Panc1 (cell line): Measurements from ENCODE around the gene FAM240B. TPM values are rescaled to one million over a fixed set of nuclear protein-coding genes. Genes with fewer than 3 reads are reported as not detected.
A peak's percentile ranks its signal among the peaks of the same experiment; 100 is the strongest.

Experiments used
- ATAC-seq: fragments of 200-7000 bp; cut with Tn5 transposase; 2 replicates; pipeline ENCODE4 v1.9.1; 2020; ENCODE audit warnings: mild to moderate bottlenecking, moderate library complexity
- BruUV-seq: library from RNA; stranded (reverse); fragments of 400-500 nt; replicated peaks from 2 replicates; lab custom pipeline; 2021; lab: Mats Ljungman, UMichigan
- CTCF ChIA-PET: fragments of 300-600 bp; sonication (Branson Sonifier 250); formaldehyde crosslinking; loops from one replicate; lab custom pipeline; 2022; ENCODE audit warnings: antibody characterized with exemption; lab: Charles Lee
- POLR2A ChIA-PET: fragments of 300-600 bp; sonication (Branson Sonifier 250); formaldehyde crosslinking; loops from one replicate; lab custom pipeline; 2022; ENCODE audit warnings: antibody characterized with exemption; lab: Charles Lee
- DNase-seq: peaks from one replicate; pipeline ENCODE4 v3.0.0-alpha.2; 2010; ENCODE audit warnings: low read depth, low spot score
- H3K27ac ChIP-seq: 2 replicates; pipeline ENCODE4 v1.5.1; 2011; ENCODE audit warnings: mild to moderate bottlenecking, low read length, inconsistent platforms
- H3K27me3 ChIP-seq: fragments of 200-500 bp; sonication (Bioruptor generic); 2 replicates; pipeline ENCODE4 v1.6.0; 2014; ENCODE audit warnings: low read length, inconsistent platforms; ENCODE audit not compliant: control insufficient read depth, insufficient read depth
- H3K36me3 ChIP-seq: fragments of 200-500 bp; sonication (Bioruptor generic); 2 replicates; pipeline ENCODE4 v1.5.1; 2014; ENCODE audit warnings: inconsistent platforms, mild to moderate bottlenecking, low read length, moderate library complexity; ENCODE audit not compliant: control insufficient read depth, insufficient read depth
- H3K4me1 ChIP-seq: 2 replicates; pipeline ENCODE4 v1.5.1; 2011; ENCODE audit warnings: inconsistent platforms, mild to moderate bottlenecking, low read length, moderate library complexity; ENCODE audit not compliant: control insufficient read depth, insufficient read depth
- H3K4me3 ChIP-seq, 2 experiments: 2 replicates each; pipeline ENCODE4 v1.5.1; 2011 to 2012; ENCODE audit warnings: low read depth in 2 of 2, low read length in 2 of 2, mild to moderate bottlenecking in 2 of 2, inconsistent platforms in 1 of 2, moderate library complexity in 1 of 2
- H3K9me3 ChIP-seq: fragments of 200-500 bp; sonication (Bioruptor generic); 2 replicates; pipeline ENCODE4 v1.5.1; 2014; ENCODE audit warnings: low read depth, mild to moderate bottlenecking, inconsistent platforms, low read length, moderate library complexity; ENCODE audit not compliant: control insufficient read depth, insufficient read depth
- POLR2AphosphoS5 ChIP-seq: IDR thresholded peaks from 2 replicates; pipeline ENCODE4 v1.6.1; 2012; ENCODE audit warnings: mild to moderate bottlenecking, low read depth, low read length, moderate library complexity
- SIN3A ChIP-seq: IDR thresholded peaks from 2 replicates; pipeline ENCODE4 v1.6.1; 2012; ENCODE audit warnings: low read depth, mild to moderate bottlenecking, low read length, moderate library complexity, borderline replicate concordance; ENCODE audit not compliant: insufficient read depth
- TCF7L2 ChIP-seq: IDR thresholded peaks from 2 replicates; pipeline ENCODE4 v1.6.1; 2011; ENCODE audit warnings: mild to moderate bottlenecking, low read depth, low read length, inconsistent platforms
- in situ Hi-C: cut with HindIII; loops from 2 replicates; pipeline ENCODE4 v1.10.0; 2016; ENCODE audit warnings: low sequenced_read_pairs, low pct_unique_long_range_greater_than_20kb
- intact Hi-C: fragments of 100-400 bp; cut with micrococcal nuclease; formaldehyde crosslinking; loops from one replicate; pipeline ENCODE4 v1.10.0; 2022; ENCODE audit not compliant: unreplicated experiment
- total RNA-seq: library from RNA; stranded (reverse); gene quantifications from one replicate; pipeline ENCODE4 v1.2.1, GENCODE V29; 2021; ENCODE audit not compliant: unreplicated experiment
- TF ChIP-seq, protein P1 (sequence below): fragments of 450-650 bp; IDR thresholded peaks from 2 replicates; pipeline ENCODE4 v1.5.1; 2017; ENCODE audit warnings: mild to moderate bottlenecking
- TF ChIP-seq, protein P2 (sequence below), 2 experiments: IDR thresholded peaks; 2 replicates each; pipeline ENCODE4 v1.6.1; 2011 to 2012; ENCODE audit warnings: low read depth in 2 of 2, control low read depth in 1 of 2, low read length in 1 of 2, mild to moderate bottlenecking in 1 of 2, moderate library complexity in 1 of 2; ENCODE audit not compliant: insufficient read depth in 1 of 2

Gene FAM240B
- total RNA-seq, 1 experiment from 2014 or later: not detected

DNA sequence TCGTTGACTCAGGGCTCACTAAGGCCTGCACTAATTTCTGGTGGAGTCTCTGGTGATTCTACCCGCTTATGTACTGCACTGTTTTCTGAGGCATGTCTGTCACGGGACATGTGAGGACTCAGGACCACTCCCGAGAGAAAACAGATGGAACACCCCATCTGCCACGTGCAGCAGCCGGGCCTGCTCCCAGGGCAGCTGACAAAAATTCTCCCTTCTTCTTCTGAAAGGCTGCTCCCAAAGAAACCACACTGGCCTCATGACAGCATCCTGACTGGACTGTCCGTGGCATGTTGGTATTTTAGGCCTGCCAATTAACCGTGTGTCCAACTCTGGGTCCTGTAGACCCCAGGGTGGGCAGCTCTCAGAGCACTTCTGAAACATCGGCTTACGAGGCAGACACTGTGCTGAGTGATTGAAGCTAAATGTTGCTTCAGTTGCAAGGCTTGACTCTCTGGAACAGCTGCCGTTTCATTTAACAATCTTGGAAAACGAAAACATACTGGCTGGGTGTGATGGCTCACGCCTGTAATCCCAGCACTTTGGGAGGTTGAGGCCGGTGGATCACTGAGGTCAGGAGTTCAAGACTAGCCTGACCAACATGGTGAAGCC is 39.0 kb downstream of the FAM240B start:
- ChIA-PET POLR2A (no interaction called here), CTCF (no interaction called here)
- H3K4me3 ChIP-seq: no peak overlapping the region
- TF ChIP-seq, protein P1, sequence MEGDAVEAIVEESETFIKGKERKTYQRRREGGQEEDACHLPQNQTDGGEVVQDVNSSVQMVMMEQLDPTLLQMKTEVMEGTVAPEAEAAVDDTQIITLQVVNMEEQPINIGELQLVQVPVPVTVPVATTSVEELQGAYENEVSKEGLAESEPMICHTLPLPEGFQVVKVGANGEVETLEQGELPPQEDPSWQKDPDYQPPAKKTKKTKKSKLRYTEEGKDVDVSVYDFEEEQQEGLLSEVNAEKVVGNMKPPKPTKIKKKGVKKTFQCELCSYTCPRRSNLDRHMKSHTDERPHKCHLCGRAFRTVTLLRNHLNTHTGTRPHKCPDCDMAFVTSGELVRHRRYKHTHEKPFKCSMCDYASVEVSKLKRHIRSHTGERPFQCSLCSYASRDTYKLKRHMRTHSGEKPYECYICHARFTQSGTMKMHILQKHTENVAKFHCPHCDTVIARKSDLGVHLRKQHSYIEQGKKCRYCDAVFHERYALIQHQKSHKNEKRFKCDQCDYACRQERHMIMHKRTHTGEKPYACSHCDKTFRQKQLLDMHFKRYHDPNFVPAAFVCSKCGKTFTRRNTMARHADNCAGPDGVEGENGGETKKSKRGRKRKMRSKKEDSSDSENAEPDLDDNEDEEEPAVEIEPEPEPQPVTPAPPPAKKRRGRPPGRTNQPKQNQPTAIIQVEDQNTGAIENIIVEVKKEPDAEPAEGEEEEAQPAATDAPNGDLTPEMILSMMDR: no peak
- TF ChIP-seq POLR2AphosphoS5 (no peak), SIN3A (no peak), TCF7L2 (no peak)
- intact Hi-C loops (no loop called here), in situ Hi-C loops (no loop called here)
- ATAC-seq (no peak), DNase-seq (no peak)
- no TSS peak for BruUV-seq
- H3K4me1 ChIP-seq: peaks cover 7% of the 10 kb centered on the region
- H3K27me3 ChIP-seq: no peaks in the 10 kb centered on the region
- peak overlapping the region; percentile 51; the same call in 1 of the 2 replicates for H3K27ac ChIP-seq
- H3K9me3 ChIP-seq: no peaks in the 10 kb centered on the region
- no peaks in the 10 kb centered on the region for H3K36me3 ChIP-seq

DNA sequence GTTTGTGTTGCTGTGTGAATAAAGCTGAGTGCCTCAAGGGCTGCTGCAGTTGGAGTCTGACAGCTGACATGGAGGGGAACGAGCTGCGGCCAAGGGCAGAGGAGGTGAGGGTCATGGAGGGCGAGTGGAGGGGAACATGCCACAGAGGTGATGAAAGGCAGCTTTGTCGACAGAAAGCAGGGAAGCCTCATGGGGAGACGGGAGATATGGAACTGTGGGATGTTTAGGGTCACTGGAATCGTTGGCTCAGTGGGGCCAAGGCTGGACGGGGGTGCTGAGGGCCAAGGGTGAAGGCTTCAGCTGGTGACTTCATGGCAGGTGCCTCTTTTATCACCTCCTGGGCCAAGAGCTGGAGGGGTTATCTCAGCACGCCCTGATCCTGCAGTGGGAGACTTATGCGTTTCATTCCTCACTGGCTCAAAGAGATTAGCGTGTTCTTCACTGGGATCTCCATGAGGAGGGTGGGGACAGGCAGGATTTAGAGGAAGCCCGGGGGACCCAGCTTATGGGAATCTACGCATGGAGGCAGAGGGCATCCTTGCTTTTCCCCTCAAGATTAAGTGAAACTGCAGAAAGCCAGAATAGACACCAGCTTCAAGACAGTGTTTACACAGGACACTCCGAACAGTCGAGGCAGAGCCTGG is 42.2 kb downstream of the FAM240B start:
- peaks cover 10% of the 10 kb centered on the region for H3K4me1 ChIP-seq
- no peak overlapping the region for H3K27ac ChIP-seq
- ATAC-seq (no peak), DNase-seq (no peak)
- CTCF ChIA-PET: no interaction called here
- no TSS peak for BruUV-seq
- POLR2A ChIA-PET: no interaction called here
- no peak for TF ChIP-seq TCF7L2
- TF ChIP-seq, protein P1: no peak
- TF ChIP-seq POLR2AphosphoS5: no peak
- TF ChIP-seq, protein P2, sequence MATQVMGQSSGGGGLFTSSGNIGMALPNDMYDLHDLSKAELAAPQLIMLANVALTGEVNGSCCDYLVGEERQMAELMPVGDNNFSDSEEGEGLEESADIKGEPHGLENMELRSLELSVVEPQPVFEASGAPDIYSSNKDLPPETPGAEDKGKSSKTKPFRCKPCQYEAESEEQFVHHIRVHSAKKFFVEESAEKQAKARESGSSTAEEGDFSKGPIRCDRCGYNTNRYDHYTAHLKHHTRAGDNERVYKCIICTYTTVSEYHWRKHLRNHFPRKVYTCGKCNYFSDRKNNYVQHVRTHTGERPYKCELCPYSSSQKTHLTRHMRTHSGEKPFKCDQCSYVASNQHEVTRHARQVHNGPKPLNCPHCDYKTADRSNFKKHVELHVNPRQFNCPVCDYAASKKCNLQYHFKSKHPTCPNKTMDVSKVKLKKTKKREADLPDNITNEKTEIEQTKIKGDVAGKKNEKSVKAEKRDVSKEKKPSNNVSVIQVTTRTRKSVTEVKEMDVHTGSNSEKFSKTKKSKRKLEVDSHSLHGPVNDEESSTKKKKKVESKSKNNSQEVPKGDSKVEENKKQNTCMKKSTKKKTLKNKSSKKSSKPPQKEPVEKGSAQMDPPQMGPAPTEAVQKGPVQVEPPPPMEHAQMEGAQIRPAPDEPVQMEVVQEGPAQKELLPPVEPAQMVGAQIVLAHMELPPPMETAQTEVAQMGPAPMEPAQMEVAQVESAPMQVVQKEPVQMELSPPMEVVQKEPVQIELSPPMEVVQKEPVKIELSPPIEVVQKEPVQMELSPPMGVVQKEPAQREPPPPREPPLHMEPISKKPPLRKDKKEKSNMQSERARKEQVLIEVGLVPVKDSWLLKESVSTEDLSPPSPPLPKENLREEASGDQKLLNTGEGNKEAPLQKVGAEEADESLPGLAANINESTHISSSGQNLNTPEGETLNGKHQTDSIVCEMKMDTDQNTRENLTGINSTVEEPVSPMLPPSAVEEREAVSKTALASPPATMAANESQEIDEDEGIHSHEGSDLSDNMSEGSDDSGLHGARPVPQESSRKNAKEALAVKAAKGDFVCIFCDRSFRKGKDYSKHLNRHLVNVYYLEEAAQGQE (IDR thresholded peaks at IDR 0.05; ENCODE audit: insufficient read depth in 1 of 2, low read depth in 2 of 2, low read length in 1 of 2): no peak
- no peak for TF ChIP-seq SIN3A
- no peaks in the 10 kb centered on the region for H3K36me3 ChIP-seq
- in situ Hi-C loops: no loop called here
- intact Hi-C loops: no loop called here
- H3K4me3 ChIP-seq: no peak overlapping the region
- H3K9me3 ChIP-seq: no peaks in the 10 kb centered on the region
- H3K27me3 ChIP-seq: no peaks in the 10 kb centered on the region
